ENCODE measurements around the gene TSHZ1.

TSHZ1 gene, protein sequence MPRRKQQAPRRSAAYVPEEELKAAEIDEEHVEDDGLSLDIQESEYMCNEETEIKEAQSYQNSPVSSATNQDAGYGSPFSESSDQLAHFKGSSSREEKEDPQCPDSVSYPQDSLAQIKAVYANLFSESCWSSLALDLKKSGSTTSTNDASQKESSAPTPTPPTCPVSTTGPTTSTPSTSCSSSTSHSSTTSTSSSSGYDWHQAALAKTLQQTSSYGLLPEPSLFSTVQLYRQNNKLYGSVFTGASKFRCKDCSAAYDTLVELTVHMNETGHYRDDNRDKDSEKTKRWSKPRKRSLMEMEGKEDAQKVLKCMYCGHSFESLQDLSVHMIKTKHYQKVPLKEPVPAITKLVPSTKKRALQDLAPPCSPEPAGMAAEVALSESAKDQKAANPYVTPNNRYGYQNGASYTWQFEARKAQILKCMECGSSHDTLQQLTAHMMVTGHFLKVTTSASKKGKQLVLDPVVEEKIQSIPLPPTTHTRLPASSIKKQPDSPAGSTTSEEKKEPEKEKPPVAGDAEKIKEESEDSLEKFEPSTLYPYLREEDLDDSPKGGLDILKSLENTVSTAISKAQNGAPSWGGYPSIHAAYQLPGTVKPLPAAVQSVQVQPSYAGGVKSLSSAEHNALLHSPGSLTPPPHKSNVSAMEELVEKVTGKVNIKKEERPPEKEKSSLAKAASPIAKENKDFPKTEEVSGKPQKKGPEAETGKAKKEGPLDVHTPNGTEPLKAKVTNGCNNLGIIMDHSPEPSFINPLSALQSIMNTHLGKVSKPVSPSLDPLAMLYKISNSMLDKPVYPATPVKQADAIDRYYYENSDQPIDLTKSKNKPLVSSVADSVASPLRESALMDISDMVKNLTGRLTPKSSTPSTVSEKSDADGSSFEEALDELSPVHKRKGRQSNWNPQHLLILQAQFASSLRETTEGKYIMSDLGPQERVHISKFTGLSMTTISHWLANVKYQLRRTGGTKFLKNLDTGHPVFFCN (N-terminal part only)

DNA sequence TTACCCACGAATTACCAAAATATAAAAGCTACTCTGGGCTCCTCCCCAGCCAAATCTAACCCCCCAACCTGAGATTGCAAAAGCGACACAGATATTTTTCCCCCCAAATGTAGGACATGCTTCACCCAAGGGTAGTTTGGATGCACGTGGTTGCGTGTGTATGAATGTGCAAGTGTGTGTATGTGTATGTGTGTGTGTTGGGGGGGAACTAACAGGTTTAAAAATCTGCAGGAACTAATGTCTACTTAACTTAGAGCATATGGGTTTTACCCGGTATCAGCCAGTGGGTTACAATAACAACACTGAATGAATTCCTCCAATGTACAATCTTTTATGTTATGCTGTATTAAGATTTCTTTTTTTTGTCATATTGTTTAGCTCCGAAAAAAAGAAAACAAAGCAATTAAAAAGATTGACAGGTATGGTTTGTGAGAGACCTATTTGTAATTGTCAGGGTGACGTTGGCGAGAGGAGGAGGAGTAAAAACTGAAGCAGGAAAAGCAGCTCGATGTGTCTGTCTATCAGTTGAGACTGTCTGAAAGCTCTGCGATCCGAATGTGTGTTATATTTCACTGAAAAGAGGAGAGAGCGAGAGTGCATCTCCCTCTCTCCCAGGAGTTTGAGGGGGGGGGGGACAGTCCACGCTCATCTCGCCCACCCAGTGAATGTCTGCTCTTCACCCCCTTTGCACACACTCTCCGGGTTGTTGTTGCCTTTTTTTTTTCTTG, at the start of gene TSHZ1:
TSHZ1 (plus strand) TSS at position 524 of the 728 bp plus-strand sequence. CDS start 1,080 bp downstream, outside the sequence.
- WGBS (ENCODE audit: insufficient coverage, insufficient read length) = no CpG with 5 or more reads among the region's 15 CpGs
- no peak within 1 kb of the TSS for H3K27ac ChIP-seq (ENCODE audit: low read length)
- H3K4me3 ChIP-seq (ENCODE audit: low read length) = peak within 1 kb of the TSS; percentile 83; the same call in 1 of the 2 replicates
- no peaks in the 10 kb centered on the region for H3K9me3 ChIP-seq (ENCODE audit: control insufficient read depth, insufficient read depth, low read length)
- no peak for DNase-seq (ENCODE audit: low read depth, low spot score)
- peaks cover 39% of the 10 kb centered on the region for H3K27me3 ChIP-seq (ENCODE audit: control insufficient read depth, insufficient read depth, low read length)
- peaks cover 9% of the 10 kb centered on the region for H3K4me1 ChIP-seq (ENCODE audit: control insufficient read depth, insufficient read depth, low read length)
- no peaks in the 10 kb centered on the region; the same call in 1 of the 2 replicates for H3K36me3 ChIP-seq (ENCODE audit: control insufficient read depth, insufficient read depth, low read length)

DNA sequence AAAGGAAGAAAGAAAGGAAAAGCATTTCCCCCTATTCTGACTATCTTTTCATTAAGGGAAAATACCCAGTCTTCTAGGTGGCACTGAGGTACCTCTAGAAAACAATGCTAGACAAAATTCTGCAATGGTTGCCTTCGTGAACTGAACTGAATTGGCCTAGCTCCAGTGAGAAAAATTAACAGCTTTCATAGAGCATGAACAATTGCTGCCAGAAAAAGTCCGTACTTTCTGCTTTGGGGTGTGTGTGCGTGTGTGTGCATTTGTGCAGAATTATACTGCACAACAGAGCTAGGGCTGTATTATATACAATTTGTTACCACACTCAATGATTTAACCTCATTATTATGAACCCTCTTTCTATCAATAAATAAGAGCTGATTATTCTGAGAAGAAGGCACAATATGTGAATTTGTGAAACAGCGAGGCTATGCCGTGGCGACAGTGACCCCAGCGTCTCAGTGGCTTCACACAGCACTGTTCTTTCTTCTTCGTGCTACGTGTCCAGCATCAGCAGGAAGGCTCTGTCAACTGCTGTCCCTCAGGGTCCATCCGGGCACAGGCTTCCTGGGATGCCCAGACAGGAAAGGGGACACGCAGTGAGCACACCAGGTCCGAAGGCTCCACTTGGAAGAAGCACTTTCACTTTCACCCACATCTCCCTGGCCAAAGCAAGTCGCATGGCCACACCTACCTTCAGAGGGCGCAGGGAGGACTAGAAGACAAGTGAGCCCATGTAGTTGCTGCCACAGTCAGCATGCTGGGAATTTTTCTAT, 49.2 kb upstream of the TSHZ1 start:
- H3K9me3 ChIP-seq (ENCODE audit: control insufficient read depth, insufficient read depth, low read length) = no peaks in the 10 kb centered on the region
- no peak overlapping the region for H3K27ac ChIP-seq (ENCODE audit: low read length)
- no peaks in the 10 kb centered on the region for H3K4me1 ChIP-seq (ENCODE audit: control insufficient read depth, insufficient read depth, low read length)
- H3K27me3 ChIP-seq (ENCODE audit: control insufficient read depth, insufficient read depth, low read length) = no peaks in the 10 kb centered on the region
- no peaks in the 10 kb centered on the region for H3K36me3 ChIP-seq (ENCODE audit: control insufficient read depth, insufficient read depth, low read length)
- DNase-seq (ENCODE audit: low read depth, low spot score) = no peak
- no peak overlapping the region for H3K4me3 ChIP-seq (ENCODE audit: low read length)
- no CpG with 5 or more reads among the region's 14 CpGs for WGBS (ENCODE audit: insufficient coverage, insufficient read length)

DNA sequence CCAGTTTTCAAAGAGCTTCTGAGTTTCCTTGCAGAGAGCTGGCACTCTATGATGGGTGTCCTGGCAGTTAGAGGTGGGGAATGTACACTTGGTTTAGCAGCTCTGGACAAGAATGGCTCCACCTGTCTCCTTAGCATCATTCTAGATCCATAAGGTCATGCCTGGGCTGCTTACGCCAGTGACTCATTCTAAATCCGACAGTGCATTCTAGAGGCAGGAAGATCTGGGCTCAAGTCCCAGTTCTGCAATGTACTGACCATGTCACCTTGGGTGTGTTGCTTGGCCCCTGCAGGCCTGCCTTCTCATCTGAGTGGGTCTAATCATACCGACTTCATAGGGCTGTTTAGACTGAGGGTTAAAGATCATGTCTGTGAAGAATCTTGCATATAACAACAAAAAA, 48.1 kb upstream of the TSHZ1 start:
- H3K4me1 ChIP-seq (ENCODE audit: control insufficient read depth, insufficient read depth, low read length) = no peaks in the 10 kb centered on the region
- no peak overlapping the region for H3K27ac ChIP-seq (ENCODE audit: low read length)
- H3K36me3 ChIP-seq (ENCODE audit: control insufficient read depth, insufficient read depth, low read length) = no peaks in the 10 kb centered on the region
- H3K4me3 ChIP-seq (ENCODE audit: low read length) = no peak overlapping the region
- no CpG with 5 or more reads among the region's 3 CpGs for WGBS (ENCODE audit: insufficient coverage, insufficient read length)
- no peak for DNase-seq (ENCODE audit: low read depth, low spot score)
- H3K27me3 ChIP-seq (ENCODE audit: control insufficient read depth, insufficient read depth, low read length) = no peaks in the 10 kb centered on the region
- no peaks in the 10 kb centered on the region for H3K9me3 ChIP-seq (ENCODE audit: control insufficient read depth, insufficient read depth, low read length)

DNA sequence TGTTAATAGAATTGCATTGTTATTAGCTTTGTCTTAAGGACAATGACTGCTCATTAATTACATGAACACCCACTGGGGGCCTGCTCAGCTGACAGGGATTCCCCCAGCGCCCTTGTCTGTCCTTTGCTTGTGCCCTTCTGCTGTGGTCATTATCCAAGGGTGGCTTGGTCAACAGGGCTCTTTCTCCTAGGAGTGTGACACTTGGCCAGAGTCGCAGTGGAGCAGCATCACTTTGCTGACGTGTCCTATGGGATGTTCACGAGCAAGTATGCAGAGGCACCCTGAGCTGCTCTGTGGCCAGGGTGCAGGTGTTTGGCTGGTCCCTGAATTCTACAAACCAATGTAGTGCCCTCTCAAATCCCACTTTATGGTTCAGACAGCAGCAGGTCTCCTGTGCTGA, 47.6 kb upstream of the TSHZ1 start:
- Histone ChIP-seq H3K4me1 (ENCODE audit: control insufficient read depth, insufficient read depth, low read length) (no peaks in the 10 kb centered on the region), H3K4me3 (ENCODE audit: low read length) (no peak overlapping the region), H3K9me3 (ENCODE audit: control insufficient read depth, insufficient read depth, low read length) (no peaks in the 10 kb centered on the region), H3K36me3 (ENCODE audit: control insufficient read depth, insufficient read depth, low read length) (no peaks in the 10 kb centered on the region), H3K27ac (ENCODE audit: low read length) (no peak overlapping the region), H3K27me3 (ENCODE audit: control insufficient read depth, insufficient read depth, low read length) (no peaks in the 10 kb centered on the region)
- WGBS (ENCODE audit: insufficient coverage, insufficient read length) = no CpG with 5 or more reads among the region's 4 CpGs
- DNase-seq (ENCODE audit: low read depth, low spot score) = no peak

DNA sequence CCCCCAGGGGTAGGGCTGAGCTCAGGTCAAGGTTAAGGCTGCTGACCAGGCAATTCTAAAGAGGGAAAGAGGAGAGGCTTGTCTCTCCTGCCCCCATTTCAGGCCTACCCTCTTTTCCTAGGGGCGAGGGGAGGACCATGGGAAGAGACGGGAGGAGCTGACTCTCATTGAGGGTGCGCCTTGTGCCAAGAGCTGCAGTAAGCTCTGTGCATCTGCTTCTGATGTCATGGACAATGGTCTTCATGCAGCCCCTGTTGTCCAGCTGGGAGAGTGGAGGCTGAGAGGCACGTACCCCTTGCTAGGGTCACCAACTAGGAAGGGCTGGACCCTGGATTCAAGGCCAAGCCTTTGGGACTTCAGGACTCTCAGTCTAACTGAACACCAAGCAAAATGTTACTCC, 46.9 kb upstream of the TSHZ1 start:
- H3K4me1 ChIP-seq (ENCODE audit: control insufficient read depth, insufficient read depth, low read length) = no peaks in the 10 kb centered on the region
- WGBS (ENCODE audit: insufficient coverage, insufficient read length) = no CpG with 5 or more reads among the region's 4 CpGs
- H3K27ac ChIP-seq (ENCODE audit: low read length) = no peak overlapping the region
- no peaks in the 10 kb centered on the region for H3K27me3 ChIP-seq (ENCODE audit: control insufficient read depth, insufficient read depth, low read length)
- no peaks in the 10 kb centered on the region for H3K36me3 ChIP-seq (ENCODE audit: control insufficient read depth, insufficient read depth, low read length)
- no peak overlapping the region for H3K4me3 ChIP-seq (ENCODE audit: low read length)
- no peak for DNase-seq (ENCODE audit: low read depth, low spot score)
- no peaks in the 10 kb centered on the region for H3K9me3 ChIP-seq (ENCODE audit: control insufficient read depth, insufficient read depth, low read length)

DNA sequence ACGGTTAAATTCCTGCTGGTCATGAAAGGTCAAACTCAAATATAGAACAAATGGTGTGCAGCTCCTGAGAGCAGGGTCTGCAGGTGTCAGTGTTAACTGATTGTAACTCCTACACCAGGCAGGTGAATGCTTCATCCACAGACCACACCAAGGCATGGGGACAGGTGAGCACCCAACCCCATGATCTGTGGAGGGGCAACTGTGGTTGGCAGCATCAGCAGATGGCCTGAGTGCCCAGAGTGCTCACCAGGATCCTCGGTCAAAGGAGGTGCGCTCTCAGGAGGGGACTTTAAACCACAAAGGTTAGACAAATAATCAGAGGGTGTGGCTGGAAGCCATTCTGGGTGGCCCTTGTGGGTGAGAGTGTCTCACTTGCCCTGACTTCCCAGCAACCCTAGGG, 46.1 kb upstream of the TSHZ1 start:
- no CpG with 5 or more reads among the region's 3 CpGs for WGBS (ENCODE audit: insufficient coverage, insufficient read length)
- Histone ChIP-seq H3K27me3 (ENCODE audit: control insufficient read depth, insufficient read depth, low read length) (no peaks in the 10 kb centered on the region), H3K4me3 (ENCODE audit: low read length) (no peak overlapping the region)

DNA sequence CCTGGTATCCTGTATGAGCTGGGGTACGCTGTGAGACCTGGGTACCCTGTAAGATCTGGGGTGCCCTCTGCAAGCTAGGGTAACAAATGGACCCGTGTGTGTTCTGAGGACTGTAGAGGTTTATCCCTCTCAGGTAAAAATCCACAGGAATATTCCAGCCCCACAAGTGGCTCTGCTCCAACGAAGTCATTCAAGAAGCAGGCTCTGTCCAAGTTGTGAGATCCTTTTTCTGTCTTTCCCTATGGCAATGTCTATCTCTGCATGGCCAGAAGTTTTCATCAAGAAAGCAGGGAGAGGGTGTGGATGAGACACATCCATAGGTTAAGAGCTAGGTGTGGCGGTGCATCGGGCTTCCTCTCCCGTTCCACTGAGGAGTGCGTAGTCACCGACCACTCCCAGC, 44.7 kb upstream of the TSHZ1 start:
- Histone ChIP-seq H3K27ac (ENCODE audit: low read length) (no peak overlapping the region), H3K4me3 (ENCODE audit: low read length) (no peak overlapping the region), H3K36me3 (ENCODE audit: control insufficient read depth, insufficient read depth, low read length) (no peaks in the 10 kb centered on the region), H3K27me3 (ENCODE audit: control insufficient read depth, insufficient read depth, low read length) (no peaks in the 10 kb centered on the region), H3K4me1 (ENCODE audit: control insufficient read depth, insufficient read depth, low read length) (no peaks in the 10 kb centered on the region), H3K9me3 (ENCODE audit: control insufficient read depth, insufficient read depth, low read length) (no peaks in the 10 kb centered on the region)
- DNase-seq (ENCODE audit: low read depth, low spot score) = no peak
- no CpG with 5 or more reads among the region's 8 CpGs for whole genome bisulfite sequencing (ENCODE audit: insufficient coverage, insufficient read length)

More for the DNA sequence above, 46.1 kb upstream of the TSHZ1 start:
- no peak overlapping the region for H3K27ac ChIP-seq (ENCODE audit: low read length)
- DNase-seq (ENCODE audit: low read depth, low spot score) = no peak
- no peaks in the 10 kb centered on the region for H3K9me3 ChIP-seq (ENCODE audit: control insufficient read depth, insufficient read depth, low read length)
- no peaks in the 10 kb centered on the region for H3K4me1 ChIP-seq (ENCODE audit: control insufficient read depth, insufficient read depth, low read length)
- H3K36me3 ChIP-seq (ENCODE audit: control insufficient read depth, insufficient read depth, low read length) = no peaks in the 10 kb centered on the region

DNA sequence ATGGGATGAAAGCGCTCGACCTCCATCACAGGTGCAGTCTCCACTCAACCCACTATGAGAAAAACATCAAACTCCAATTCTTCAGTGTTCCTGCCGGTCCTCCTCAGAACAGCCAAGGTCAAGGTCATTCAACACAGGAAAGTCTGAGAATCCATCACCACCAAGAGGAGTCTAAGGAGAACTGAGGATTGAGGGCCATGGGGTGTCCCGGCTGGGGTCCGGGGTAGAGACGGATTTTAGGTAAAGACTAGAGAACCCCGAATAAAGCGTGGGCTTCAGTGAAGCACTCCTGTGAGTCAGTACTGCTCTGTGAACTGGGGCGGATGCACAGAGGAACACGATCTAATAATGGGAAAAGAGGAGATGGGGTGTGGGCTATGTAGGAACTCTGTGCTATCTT, 43.5 kb upstream of the TSHZ1 start:
- H3K27me3 ChIP-seq (ENCODE audit: control insufficient read depth, insufficient read depth, low read length) = no peaks in the 10 kb centered on the region
- DNase-seq (ENCODE audit: low read depth, low spot score) = no peak
- no peak overlapping the region for H3K27ac ChIP-seq (ENCODE audit: low read length)
- no peak overlapping the region for H3K4me3 ChIP-seq (ENCODE audit: low read length)
- H3K9me3 ChIP-seq (ENCODE audit: control insufficient read depth, insufficient read depth, low read length) = no peaks in the 10 kb centered on the region
- no peaks in the 10 kb centered on the region for H3K4me1 ChIP-seq (ENCODE audit: control insufficient read depth, insufficient read depth, low read length)
- no CpG with 5 or more reads among the region's 10 CpGs for WGBS (ENCODE audit: insufficient coverage, insufficient read length)
- H3K36me3 ChIP-seq (ENCODE audit: control insufficient read depth, insufficient read depth, low read length) = no peaks in the 10 kb centered on the region

DNA sequence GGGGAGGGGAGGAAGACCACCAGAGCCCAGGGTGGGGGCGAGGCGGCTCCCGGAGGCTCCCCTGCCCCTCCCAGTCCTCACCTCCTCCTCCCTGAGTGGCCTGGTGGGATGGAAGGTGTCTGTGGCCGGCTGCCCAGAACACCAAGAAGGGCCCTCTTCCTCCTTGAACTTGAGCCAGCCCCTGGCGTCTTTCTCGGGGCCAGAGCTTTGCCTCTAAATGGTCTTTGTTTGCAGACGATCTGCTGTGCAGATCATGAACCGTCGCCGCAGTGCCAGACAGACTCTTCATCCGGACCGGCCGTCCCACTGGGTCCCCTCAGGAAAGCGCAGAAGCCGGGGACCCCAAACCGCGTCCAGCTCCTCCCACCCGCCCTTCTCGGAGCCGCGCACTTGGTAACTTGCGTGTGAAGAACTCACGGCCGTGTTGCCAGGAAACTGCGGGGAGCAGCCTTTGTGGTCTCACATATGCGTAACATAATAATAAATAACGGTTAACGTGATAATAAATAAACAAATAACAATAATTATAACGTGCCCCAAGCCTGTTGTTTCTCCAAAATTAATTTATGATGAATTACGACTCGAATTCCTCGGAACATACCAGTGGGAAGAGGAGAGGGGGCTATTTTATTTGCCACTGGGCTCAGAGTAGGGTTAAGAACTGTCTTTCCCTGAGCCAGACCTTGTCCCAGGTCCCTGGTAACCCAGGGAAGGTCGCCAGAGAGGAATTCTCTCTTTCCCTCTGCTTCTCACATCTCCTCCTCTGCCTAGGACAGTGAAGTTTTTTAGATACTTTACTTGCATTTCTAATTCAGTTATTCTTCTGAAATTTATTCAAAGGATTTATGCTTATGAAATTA, 42.6 kb upstream of the TSHZ1 start:
- H3K27ac ChIP-seq (ENCODE audit: low read length) = no peak overlapping the region
- H3K4me3 ChIP-seq (ENCODE audit: low read length) = no peak overlapping the region
- DNase-seq (ENCODE audit: low read depth, low spot score) = no peak
- no peaks in the 10 kb centered on the region for H3K27me3 ChIP-seq (ENCODE audit: control insufficient read depth, insufficient read depth, low read length)
- no peaks in the 10 kb centered on the region; the same call in 1 of the 2 replicates for H3K4me1 ChIP-seq (ENCODE audit: control insufficient read depth, insufficient read depth, low read length)
- no CpG with 5 or more reads among the region's 33 CpGs for WGBS (ENCODE audit: insufficient coverage, insufficient read length)
- H3K9me3 ChIP-seq (ENCODE audit: control insufficient read depth, insufficient read depth, low read length) = no peaks in the 10 kb centered on the region
- H3K36me3 ChIP-seq (ENCODE audit: control insufficient read depth, insufficient read depth, low read length) = no peaks in the 10 kb centered on the region
